SK-N-MC (cell line): ENCODE results near the gene TXNDC9.

ENCODE experiments used
- EZH2 ChIP-seq: fragments of 200-600 bp; sonication (generic); IDR thresholded peaks from one replicate; pipeline ENCODE4 v1.6.1; 2017; ENCODE audit warnings: antibody characterized with exemption
- FOXP2 ChIP-seq: optimal IDR thresholded peaks from 2 replicates; pipeline ENCODE3; 2011; ENCODE audit warnings: mild to moderate bottlenecking, moderate library complexity; ENCODE audit not compliant: insufficient read depth; ENCODE audit errors: extremely low read length, control extremely low read depth
- POLR2AphosphoS5 ChIP-seq: IDR thresholded peaks from 2 replicates; pipeline ENCODE4 v1.6.1; 2012; ENCODE audit warnings: mild to moderate bottlenecking, low read depth, low read length, borderline replicate concordance

GRCh38 chr2:99346218-99346617 lies 10.1 kb upstream of the TXNDC9 start:
- TF ChIP-seq POLR2AphosphoS5 (no peak), EZH2 (no peak), FOXP2 (no peak)
